Hematopoietic multipotent progenitor cell treated with erythropoietin and hydrocortisone succinate and interleukin-3 and kit ligand, for 15 days (in vitro differentiated cells): Measurements from ENCODE around the gene URB1.

Experiments used
- DNase-seq: peaks from one replicate; pipeline ENCODE4 v3.0.0-alpha.2; 2015; ENCODE audit warnings: low spot score

The URB1 gene

GRCh38 chr21:32346951-32347350, 45.9 kb downstream of the URB1 start:
- no peak for DNase-seq

- DNase-seq = no peak
Measured at GRCh38 chr21:32340863-32341848, 51.7 kb downstream of the URB1 start.

- DNase-seq = no peak
Measured at GRCh38 chr21:32338209-32338921, 54.4 kb downstream of the URB1 start.

- DNase-seq = no peak
Measured at GRCh38 chr21:32337206-32337605, 55.6 kb downstream of the URB1 start.

GRCh38 chr21:32336711-32337110, 56.1 kb downstream of the URB1 start:
- peak; percentile 9 for DNase-seq

- DNase-seq = no peak
Measured at GRCh38 chr21:32335601-32336575, 56.9 kb downstream of the URB1 start.

- DNase-seq = no peak
Measured at GRCh38 chr21:32334980-32335531, 57.8 kb downstream of the URB1 start.

GRCh38 chr21:32333953-32334673, 58.7 kb downstream of the URB1 start:
- no peak for DNase-seq

- DNase-seq = no peak
Measured at GRCh38 chr21:32332463-32332951, 60.3 kb downstream of the URB1 start.

GRCh38 chr21:32331444-32332305, 61.1 kb downstream of the URB1 start:
- DNase-seq = no peak

GRCh38 chr21:32330784-32331311, 62.0 kb downstream of the URB1 start:
- DNase-seq = no peak

GRCh38 chr21:32329776-32330175, 63.0 kb downstream of the URB1 start:
- DNase-seq = no peak

GRCh38 chr21:32329331-32329730, 63.5 kb downstream of the URB1 start:
- DNase-seq = no peak

- no peak for DNase-seq
Measured at GRCh38 chr21:32328595-32328994, 64.2 kb downstream of the URB1 start.

GRCh38 chr21:32325706-32326105, 67.1 kb downstream of the URB1 start:
- no peak for DNase-seq

- no peak for DNase-seq
Measured at GRCh38 chr21:32322676-32323075, 70.1 kb downstream of the URB1 start.

- no peak for DNase-seq
Measured at GRCh38 chr21:32322103-32322502, 70.7 kb downstream of the URB1 start.

- DNase-seq = no peak
Measured at GRCh38 chr21:32321480-32321879, 71.3 kb downstream of the URB1 start.

- no peak for DNase-seq
Measured at GRCh38 chr21:32320726-32321125, 72.1 kb downstream of the URB1 start.

- DNase-seq = no peak
Measured at GRCh38 chr21:32320059-32320458, 72.8 kb downstream of the URB1 start.
